Measurements from ENCODE around the gene ATOH7. TPM values are rescaled to one million over a fixed set of nuclear protein-coding genes. Genes with fewer than 3 reads are reported as not detected.
A peak's percentile ranks its signal among the peaks of the same experiment; 100 is the strongest.
"Not testable (repeated sequence)": the region's sequence is repeated elsewhere in the genome, so short reads cannot be mapped to it uniquely, and the experiment has no call there.

The ATOH7 gene
- total RNA-seq, 1 experiment from 2014 or later: not detected

GRCh38 chr10:68251151-68251550 lies 19.2 kb upstream of the ATOH7 start:
- Histone ChIP-seq H3K27me3 (replicated peaks) (peaks cover 9% of the 10 kb centered on the region; the same call in 1 of the 2 replicates), H3K4me1 (replicated peaks) (no peaks in the 10 kb centered on the region), H3K9me3 (replicated peaks) (no peaks in the 10 kb centered on the region), H3K4me3 (no peak overlapping the region), H3K27ac (no peak overlapping the region), H3K36me3 (no peaks in the 10 kb centered on the region)
- DNase-seq (ENCODE audit: low read depth in 1 of 2, low spot score in 2 of 2): no peak

DNA sequence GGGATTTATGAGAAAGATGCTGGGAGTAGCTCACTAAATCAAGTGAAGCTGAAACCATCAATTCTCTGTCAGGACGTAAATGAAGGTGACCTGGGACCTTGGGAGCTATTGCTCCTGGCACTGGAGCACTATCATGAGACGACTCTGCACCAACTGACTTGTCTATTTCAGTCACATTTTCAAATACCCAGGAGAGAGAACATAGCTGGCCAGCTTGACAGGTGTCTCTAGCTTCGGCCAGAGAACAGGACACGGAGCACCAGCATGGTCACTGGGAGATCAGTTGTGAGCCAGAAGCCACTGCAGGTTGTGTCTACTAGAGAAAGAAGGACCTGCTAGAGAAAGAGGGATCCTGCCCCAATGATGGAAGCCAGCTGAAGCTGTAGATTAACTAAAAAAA lies 17.4 kb upstream of the ATOH7 start:
- Histone ChIP-seq H3K27me3 (replicated peaks) (peaks cover 9% of the 10 kb centered on the region; the same call in 1 of the 2 replicates), H3K27ac (no peak overlapping the region), H3K9me3 (replicated peaks) (no peaks in the 10 kb centered on the region), H3K4me1 (replicated peaks) (no peaks in the 10 kb centered on the region), H3K36me3 (no peaks in the 10 kb centered on the region), H3K4me3 (no peak overlapping the region)
- DNase-seq (ENCODE audit: low read depth in 1 of 2, low spot score in 2 of 2): no peak

GRCh38 chr10:68247931-68248330 lies 16.0 kb upstream of the ATOH7 start:
- DNase-seq (ENCODE audit: low read depth in 1 of 2, low spot score in 2 of 2): no peak
- Histone ChIP-seq H3K4me1 (replicated peaks) (no peaks in the 10 kb centered on the region), H3K9me3 (replicated peaks) (no peaks in the 10 kb centered on the region), H3K36me3 (no peaks in the 10 kb centered on the region), H3K4me3 (no peak overlapping the region), H3K27ac (no peak overlapping the region), H3K27me3 (replicated peaks) (0 out of 2 replicates have a peak, but pooled peaks cover 5% of the 10 kb centered on the region)

DNA sequence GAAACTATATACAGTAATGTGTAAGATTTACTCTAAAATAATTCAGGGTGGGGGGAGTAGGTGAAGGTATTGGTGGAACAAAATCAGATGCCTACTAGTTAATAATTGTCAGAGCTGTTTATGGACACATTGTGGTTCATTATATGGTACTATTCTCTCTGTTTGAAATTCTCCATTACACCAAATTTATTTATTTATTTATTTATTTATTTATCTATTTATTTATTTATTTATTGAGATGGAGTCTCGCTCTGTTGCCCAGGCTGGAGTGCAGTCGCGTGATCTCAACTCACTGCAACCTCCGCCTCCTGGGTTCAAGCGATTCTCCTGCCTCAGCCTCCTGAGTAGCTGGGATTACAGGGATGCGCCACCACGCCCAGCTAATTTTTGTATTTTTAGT lies 14.5 kb upstream of the ATOH7 start:
- not testable (repeated sequence) for H3K4me1 ChIP-seq (replicated peaks); H3K9me3 ChIP-seq (replicated peaks); DNase-seq (ENCODE audit: low read depth in 1 of 2, low spot score in 2 of 2); H3K27me3 ChIP-seq (replicated peaks); H3K36me3 ChIP-seq; H3K27ac ChIP-seq; H3K4me3 ChIP-seq

DNA sequence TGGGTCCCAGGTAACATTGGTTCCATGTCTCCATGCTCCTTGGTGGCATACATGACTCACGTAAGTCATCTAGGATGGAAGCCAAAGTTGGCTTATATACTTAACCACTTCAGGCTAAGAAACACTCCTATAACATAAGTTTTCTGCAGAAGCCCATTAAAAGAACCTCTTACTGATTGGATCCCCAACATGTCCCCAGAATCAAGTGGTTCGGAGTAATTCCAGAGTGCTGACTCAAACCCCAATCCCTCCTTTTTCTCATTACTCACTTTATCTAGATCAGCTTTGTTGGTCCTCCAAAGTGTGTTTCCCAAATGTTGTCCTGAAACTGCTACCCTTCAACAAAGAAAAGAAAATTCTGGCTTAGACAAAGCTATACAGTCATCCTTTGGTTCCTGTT lies 10.1 kb upstream of the ATOH7 start:
- Histone ChIP-seq H3K36me3 (no peaks in the 10 kb centered on the region), H3K4me3 (no peak overlapping the region), H3K27ac (no peak overlapping the region), H3K4me1 (replicated peaks) (no peaks in the 10 kb centered on the region), H3K9me3 (replicated peaks) (no peaks in the 10 kb centered on the region), H3K27me3 (replicated peaks) (no peaks in the 10 kb centered on the region; the same call in 1 of the 2 replicates)
- DNase-seq (ENCODE audit: low read depth in 1 of 2, low spot score in 2 of 2): no peak

GRCh38 chr10:68239596-68240150 lies 7.8 kb upstream of the ATOH7 start:
- DNase-seq (ENCODE audit: low read depth in 1 of 2, low spot score in 2 of 2): peak in 1 of 2 experiments; percentile 59
- no peaks in the 10 kb centered on the region; the same call in 1 of the 2 replicates for H3K27me3 ChIP-seq (replicated peaks)
- no peaks in the 10 kb centered on the region for H3K4me1 ChIP-seq (replicated peaks)
- no peaks in the 10 kb centered on the region for H3K36me3 ChIP-seq
- H3K9me3 ChIP-seq (replicated peaks): no peaks in the 10 kb centered on the region
- H3K27ac ChIP-seq: no peak overlapping the region
- H3K4me3 ChIP-seq: no peak overlapping the region

GRCh38 chr10:68239069-68239468 lies 7.2 kb upstream of the ATOH7 start:
- H3K36me3 ChIP-seq: no peaks in the 10 kb centered on the region
- no peaks in the 10 kb centered on the region for H3K4me1 ChIP-seq (replicated peaks)
- H3K27ac ChIP-seq: no peak overlapping the region
- no peak for DNase-seq (ENCODE audit: low read depth in 1 of 2, low spot score in 2 of 2)
- H3K27me3 ChIP-seq (replicated peaks): no peaks in the 10 kb centered on the region; the same call in 1 of the 2 replicates
- H3K9me3 ChIP-seq (replicated peaks): no peaks in the 10 kb centered on the region
- H3K4me3 ChIP-seq: no peak overlapping the region

- no peaks in the 10 kb centered on the region for H3K9me3 ChIP-seq (replicated peaks)
- no peaks in the 10 kb centered on the region for H3K4me1 ChIP-seq (replicated peaks)
- H3K4me3 ChIP-seq: no peak overlapping the region
- H3K27me3 ChIP-seq (replicated peaks): no peaks in the 10 kb centered on the region; the same call in 1 of the 2 replicates
- no peak for DNase-seq (ENCODE audit: low read depth in 1 of 2, low spot score in 2 of 2)
- H3K36me3 ChIP-seq: no peaks in the 10 kb centered on the region
- no peak overlapping the region for H3K27ac ChIP-seq
Measured at GRCh38 chr10:68238371-68238770, 6.5 kb upstream of the ATOH7 start.

DNA sequence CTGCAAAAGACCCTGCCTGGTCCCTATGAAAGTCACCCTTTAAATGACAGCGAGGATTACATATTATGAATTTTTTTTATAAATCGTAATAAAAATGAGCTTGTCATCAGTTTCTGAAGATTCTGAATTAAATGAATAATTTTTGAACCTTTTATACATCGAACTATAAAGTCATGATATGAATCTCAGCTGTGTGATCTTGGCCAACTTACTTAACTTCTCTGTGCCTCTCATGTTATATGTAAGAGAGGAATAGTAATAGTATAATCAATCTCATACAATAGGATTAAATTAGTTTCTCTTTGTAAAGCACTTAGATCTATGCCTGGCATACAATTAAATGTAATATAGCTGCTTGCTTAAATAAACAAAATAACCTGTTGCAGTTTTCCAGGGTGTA lies 5.3 kb upstream of the ATOH7 start:
- H3K4me3 ChIP-seq: no peak overlapping the region
- H3K36me3 ChIP-seq: no peaks in the 10 kb centered on the region
- no peak for DNase-seq (ENCODE audit: low read depth in 1 of 2, low spot score in 2 of 2)
- no peaks in the 10 kb centered on the region for H3K9me3 ChIP-seq (replicated peaks)
- H3K27me3 ChIP-seq (replicated peaks): peaks cover 6% of the 10 kb centered on the region
- no peaks in the 10 kb centered on the region for H3K4me1 ChIP-seq (replicated peaks)
- no peak overlapping the region for H3K27ac ChIP-seq

DNA sequence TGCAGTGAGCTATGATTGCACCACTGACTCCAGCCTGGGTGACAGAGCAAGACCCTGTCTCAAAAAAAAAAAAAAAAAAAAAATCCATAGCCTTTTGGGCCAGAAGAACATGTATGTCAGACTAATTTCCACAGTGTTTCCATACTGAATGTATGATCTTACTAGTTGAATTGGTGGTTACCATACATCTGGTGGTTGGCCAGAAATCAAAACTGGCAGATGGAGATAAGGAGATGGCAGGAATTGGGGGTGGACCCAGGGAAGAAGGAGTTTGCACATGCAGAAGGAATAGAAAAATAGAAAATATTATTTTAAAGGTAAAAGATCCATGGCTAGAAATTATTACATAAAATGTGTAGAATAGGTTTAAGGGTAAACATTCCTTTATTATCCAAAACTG lies 3.7 kb upstream of the ATOH7 start:
- no peak overlapping the region for H3K27ac ChIP-seq
- H3K9me3 ChIP-seq (replicated peaks): no peaks in the 10 kb centered on the region
- peaks cover 13% of the 10 kb centered on the region for H3K27me3 ChIP-seq (replicated peaks)
- peaks cover 11% of the 10 kb centered on the region for H3K4me1 ChIP-seq (replicated peaks)
- H3K36me3 ChIP-seq: no peaks in the 10 kb centered on the region
- H3K4me3 ChIP-seq: no peak overlapping the region
- DNase-seq (ENCODE audit: low read depth in 1 of 2, low spot score in 2 of 2): no peak

- DNase-seq (ENCODE audit: low read depth in 1 of 2, low spot score in 2 of 2): no peak
- peaks cover 13% of the 10 kb centered on the region for H3K27me3 ChIP-seq (replicated peaks)
- H3K27ac ChIP-seq: no peak overlapping the region
- H3K4me3 ChIP-seq: no peak overlapping the region
- H3K4me1 ChIP-seq (replicated peaks): peaks cover 11% of the 10 kb centered on the region
- H3K9me3 ChIP-seq (replicated peaks): no peaks in the 10 kb centered on the region
- no peaks in the 10 kb centered on the region for H3K36me3 ChIP-seq
Measured at GRCh38 chr10:68235111-68235510, 3.2 kb upstream of the ATOH7 start.

GRCh38 chr10:68233046-68233445 lies 1.1 kb upstream of the ATOH7 start:
- Histone ChIP-seq H3K27ac (no peak overlapping the region), H3K36me3 (no peaks in the 10 kb centered on the region), H3K9me3 (replicated peaks) (no peaks in the 10 kb centered on the region), H3K4me1 (replicated peaks) (peaks cover 11% of the 10 kb centered on the region), H3K4me3 (no peak overlapping the region), H3K27me3 (replicated peaks) (peaks cover 22% of the 10 kb centered on the region)
- DNase-seq (ENCODE audit: low read depth in 1 of 2, low spot score in 2 of 2): no peak

DNA sequence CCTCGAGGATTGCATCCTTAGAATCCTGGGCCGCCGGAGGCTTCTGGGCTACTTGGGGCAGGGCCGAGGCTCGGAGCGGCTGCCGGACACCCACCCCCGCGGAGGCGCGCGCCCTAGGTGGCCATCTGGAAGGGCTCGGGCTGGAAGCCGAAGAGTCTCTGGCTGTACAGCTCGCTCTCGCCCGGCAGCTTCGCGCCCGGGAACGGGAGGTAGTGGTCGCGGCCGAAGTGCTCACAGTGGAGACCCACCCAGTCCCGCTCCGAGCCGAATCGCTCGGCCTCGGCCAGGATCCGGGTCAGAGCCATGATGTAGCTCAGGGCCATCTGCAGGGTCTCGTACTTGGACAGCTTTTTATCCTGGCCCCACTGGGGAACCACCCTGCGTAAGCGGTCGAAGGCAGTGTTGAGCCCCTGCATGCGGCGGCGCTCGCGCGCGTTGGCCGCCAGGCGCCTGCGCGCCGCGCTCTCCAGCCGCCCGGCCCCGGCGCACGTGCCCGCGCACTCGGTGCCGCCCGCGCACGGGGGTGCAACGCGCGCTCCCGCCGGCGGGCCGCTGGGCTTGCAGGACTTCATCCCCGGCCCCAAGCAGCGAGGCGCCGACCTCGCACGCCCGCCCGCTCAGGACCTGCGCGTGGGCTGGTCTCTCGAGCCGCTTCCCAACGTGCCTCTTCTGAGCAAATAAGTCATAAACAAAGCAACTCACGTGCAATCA lies 652 bp downstream of the ATOH7 start:
- Histone ChIP-seq H3K9me3 (replicated peaks) (no peaks in the 10 kb centered on the region), H3K4me3 (peak overlapping the region; percentile 46), H3K27ac (no peak overlapping the region), H3K27me3 (replicated peaks) (peaks cover 22% of the 10 kb centered on the region), H3K36me3 (no peaks in the 10 kb centered on the region), H3K4me1 (replicated peaks) (peaks cover 11% of the 10 kb centered on the region)
- DNase-seq (ENCODE audit: low read depth in 1 of 2, low spot score in 2 of 2): peak; percentile 60 to 68

DNA sequence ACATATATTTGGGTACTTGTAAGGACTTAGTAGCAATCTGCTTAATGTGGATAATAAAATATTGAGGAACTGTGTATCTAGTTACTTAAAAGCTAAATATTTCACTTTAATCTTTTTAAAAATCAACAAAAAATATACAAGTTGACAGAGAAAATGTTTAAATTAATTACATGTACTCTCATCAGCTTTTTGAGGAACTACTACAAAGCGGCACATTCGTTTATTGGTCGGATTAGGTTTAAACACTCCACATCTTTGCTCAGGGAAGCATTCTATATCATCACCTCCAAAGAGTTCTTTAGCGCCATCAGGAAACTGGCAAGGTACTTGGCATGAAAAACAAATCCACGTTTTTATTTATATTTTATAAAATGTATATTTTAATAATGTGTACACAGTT lies 1.6 kb downstream of the ATOH7 start:
- H3K9me3 ChIP-seq (replicated peaks): no peaks in the 10 kb centered on the region
- no peak for DNase-seq (ENCODE audit: low read depth in 1 of 2, low spot score in 2 of 2)
- H3K4me3 ChIP-seq: no peak overlapping the region

More for the DNA sequence above, 1.6 kb downstream of the ATOH7 start:
- Histone ChIP-seq H3K27ac (no peak overlapping the region), H3K36me3 (no peaks in the 10 kb centered on the region), H3K27me3 (replicated peaks) (peaks cover 22% of the 10 kb centered on the region), H3K4me1 (replicated peaks) (peaks cover 11% of the 10 kb centered on the region)

All from SJSA1 (cell line).